Urothelium cell line (cell line): ENCODE results near the gene GALNT6.
A peak's percentile ranks its signal among the peaks of the same experiment; 100 is the strongest.
"Not testable (repeated sequence)": the region's sequence is repeated elsewhere in the genome, so short reads cannot be mapped to it uniquely, and the experiment has no call there.

Experiments used
- DNase-seq: peaks from one replicate; pipeline ENCODE4 v3.0.0; 2011; ENCODE audit warnings: low spot score, mixed read lengths
- FAIRE-seq: peaks from 2 replicates; lab custom pipeline; 2011; peaks lifted over from hg19 to GRCh38; lab: Jason Lieb, UNC

GALNT6 gene

DNA sequence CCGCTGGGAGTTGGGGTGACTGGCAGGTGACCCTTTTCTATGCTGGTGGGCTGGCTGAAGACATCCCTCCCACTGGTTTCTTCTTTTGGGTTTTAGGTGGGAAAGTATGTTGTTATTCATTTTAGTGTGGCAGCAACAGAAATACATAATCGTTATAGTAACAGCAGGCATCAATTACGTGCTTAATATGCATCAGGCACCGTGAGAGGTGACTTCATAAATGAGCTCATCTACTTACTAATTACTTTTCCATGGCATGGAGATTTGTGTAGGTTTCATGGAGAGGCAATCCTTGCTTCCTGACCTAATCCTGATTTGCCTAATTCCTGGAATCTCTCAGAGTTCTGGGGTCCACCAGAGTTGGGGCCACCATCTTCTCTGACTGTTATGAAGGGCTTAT lies 31.4 kb downstream of the GALNT6 start:
- no peak for FAIRE-seq

DNA sequence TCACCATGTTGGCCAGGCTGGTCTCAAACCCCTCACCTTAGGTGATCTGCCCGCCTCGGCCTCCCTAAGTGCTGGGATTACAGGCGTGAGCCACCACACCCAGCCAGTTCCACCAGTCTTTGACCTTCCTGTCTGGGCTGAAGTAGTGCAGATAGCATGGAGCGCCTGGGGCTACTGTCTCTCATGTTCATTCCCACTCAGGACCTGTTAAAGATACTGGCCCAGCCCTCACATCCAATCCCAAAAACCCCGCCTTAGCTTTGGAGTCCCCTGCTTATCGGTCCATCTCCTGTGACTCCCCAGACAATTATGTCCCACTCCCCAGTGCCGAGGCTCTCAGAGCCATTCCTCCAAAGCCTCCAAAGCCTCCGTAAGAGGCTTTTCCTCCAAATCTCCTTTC lies 32.7 kb downstream of the GALNT6 start:
- no peak for DNase-seq
- FAIRE-seq = no peak

More for the DNA sequence above, 31.4 kb downstream of the GALNT6 start:
- no peak for DNase-seq

DNA sequence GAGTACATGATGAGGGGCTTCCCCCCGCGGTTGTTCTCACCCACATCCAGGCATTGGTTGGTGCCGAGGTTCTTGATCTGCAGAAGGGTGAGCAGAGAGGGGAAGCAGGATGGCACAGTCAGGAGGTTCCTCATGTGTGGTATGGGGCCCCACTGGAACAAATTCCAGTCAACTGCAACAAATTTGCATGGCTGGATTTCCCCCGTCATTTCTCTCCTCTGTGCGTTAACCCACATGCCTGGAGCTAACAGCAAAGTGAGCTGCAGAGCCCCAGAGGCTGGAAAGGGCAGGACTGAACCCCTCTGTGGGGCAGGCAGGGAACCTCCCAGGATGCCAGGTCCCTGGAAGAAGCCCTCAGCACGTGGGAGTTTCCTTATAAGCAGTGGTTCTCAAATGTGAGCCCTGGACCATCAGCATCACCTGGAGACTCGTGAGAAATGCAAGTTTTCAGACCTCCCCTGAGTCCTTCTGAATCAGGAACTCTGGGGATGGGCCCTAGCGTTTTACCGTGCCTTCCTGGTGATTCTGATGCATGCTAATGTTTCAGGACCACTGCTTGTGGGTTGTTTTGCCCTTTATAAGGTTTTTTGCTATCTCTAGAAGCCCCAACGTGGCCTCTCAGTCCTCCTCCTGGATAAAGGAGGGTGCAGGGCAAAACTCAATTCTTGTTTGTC lies 33.7 kb downstream of the GALNT6 start:
- DNase-seq (no peak), FAIRE-seq (no peak)

DNA sequence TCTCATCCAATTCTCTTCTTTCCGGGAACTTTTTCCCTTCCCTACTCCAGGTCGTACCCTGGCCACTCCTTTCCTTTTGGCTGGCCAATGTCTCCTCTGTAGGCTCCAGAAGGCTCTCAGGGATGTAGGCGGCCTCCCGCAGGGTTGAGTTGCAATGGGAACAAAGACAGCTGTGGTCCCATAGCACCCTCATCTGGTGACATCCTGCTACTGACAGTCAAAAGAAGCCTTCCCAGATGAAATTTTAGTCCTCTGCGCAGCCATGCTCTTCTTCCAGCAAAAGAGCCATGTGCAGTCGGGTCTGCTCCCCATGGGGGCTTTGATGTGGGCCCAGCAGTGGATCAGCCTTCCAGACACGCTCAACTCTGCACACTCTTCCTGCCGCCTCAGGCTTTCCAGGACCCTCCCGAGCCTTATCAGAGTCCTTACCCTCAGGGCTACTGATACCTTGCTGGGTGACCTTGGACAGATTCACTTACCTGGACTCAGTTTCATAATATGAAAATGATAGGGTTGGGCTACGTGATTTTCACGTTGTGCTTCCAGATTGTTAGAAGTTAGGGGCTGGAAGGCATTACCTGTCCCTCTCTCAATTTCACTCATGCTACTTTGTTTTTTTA lies 39.2 kb downstream of the GALNT6 start:
- FAIRE-seq (no peak), DNase-seq (peak; percentile 35)

DNA sequence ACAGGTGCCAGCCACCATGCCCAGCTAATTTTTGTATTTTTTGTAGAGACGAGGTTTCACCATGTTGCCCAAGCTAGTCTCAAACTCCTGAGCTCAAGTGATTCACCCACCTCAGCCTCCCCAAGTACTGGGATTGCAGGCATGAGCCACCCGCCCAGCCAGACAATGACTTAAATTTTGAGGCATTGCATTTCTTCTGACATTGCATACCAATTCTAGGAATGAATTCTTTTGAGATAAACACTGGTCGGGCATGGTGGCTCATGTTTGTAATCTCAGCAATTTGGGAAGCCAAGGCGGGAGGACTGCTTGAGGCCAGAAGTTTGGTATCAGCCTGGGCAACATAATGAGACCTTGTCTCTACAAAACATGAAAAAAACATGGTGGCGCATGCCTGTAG lies 42.2 kb downstream of the GALNT6 start:
- DNase-seq (no peak), FAIRE-seq (no peak)

DNA sequence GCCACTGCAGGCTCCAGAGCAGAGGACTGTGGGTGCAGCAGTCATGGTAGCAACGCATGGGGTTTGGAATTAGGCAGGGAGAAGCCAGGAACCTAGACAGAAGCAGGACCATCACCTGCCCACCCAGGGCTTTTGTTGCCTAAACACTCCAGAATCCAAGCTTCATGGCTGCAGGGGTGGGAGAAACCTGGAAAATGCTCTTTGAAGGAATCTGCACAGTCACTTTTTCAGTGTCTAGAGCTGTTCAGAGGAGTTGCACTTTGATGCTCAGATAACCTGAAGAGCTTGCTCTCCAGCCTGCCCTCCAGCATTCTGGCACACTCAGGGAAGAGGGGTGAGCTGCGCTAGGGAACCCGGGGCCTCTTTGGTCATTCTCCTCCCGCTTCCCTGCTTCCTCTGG lies 43.1 kb downstream of the GALNT6 start:
- FAIRE-seq (no peak), DNase-seq (no peak)

DNA sequence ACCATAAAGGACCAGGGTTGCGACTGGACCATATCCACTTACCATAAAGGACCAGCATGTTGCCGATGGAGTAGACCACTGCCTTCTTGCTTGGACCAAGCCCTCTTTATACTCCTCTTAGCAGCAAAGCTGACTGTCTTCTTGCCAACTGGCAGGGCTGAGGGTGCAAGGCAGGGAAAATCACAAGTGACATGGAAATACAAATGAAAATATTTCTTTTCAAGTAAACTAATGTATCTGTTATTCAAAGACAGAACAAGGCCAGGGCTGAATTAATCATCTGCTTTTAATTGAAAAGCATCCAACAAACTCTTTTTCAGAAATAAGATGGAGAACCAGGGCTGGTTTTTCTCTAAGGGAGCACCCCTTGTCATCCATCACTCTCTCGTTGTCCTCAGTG lies 44.6 kb downstream of the GALNT6 start, which contains the start of gene CELA1:
Gene CELA1 (minus strand): TSS at position 99 of the 400 bp plus-strand sequence. CDS start 41 bp downstream, at position 58.
- FAIRE-seq (no peak), DNase-seq (no peak)

DNA sequence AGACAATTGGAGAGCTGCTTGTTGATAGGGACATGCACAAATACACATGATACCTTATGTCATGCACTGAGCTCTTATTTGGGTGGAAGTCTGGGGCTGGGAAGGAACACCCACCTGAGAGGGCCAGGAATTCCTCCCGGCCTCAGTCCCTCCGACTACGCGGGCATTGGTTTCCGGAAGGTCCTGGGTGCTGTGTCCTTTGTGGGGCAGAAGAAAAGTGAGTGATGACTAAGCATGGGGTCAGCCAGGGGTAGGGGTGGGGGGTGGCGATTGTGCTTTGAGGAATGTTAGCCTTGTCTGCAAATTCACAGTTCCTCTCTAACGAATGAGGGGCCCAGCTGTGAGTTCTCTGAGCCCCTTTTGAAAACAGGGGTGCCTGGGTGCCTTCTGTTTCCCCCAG lies 45.5 kb downstream of the GALNT6 start:
- FAIRE-seq = no peak
- peak; percentile 77 for DNase-seq

DNA sequence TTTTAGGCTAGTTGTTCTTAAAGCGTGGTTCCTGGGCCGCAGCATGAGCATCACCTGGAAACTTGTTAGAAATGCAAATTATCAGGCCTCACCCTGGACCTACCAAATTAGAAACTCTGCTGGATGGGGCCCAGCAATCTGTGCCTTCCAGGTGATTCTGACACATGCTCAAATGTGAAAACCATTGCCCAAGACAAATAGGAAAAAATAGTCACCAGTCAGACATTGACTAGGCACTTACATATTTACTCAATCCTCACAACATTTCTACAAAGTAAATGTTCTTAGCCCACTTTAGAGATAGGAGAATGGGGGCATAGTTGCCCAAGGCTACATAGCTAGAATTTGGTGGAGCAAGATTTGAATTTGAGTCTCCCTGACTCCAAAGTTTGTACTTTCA lies 48.0 kb downstream of the GALNT6 start:
- FAIRE-seq = no peak

DNA sequence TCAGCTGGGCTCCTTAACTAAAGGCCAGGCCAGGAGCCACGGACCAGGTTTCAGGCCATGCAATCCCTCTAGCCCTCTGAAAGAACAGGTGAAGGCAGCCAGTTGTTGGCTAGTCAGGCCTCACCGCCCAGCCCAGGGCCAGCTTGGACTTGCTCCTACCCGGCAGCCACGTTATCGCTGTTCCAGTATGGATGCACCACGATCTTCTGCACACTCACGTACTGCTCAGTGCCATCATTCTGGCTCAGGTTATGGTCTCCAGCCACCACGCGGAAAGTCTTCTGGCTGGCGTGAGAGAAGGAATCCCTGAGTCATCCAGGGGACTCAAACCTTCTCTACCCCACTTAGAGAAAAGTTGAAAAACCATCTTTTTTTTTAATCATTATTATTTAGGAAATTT lies 48.8 kb downstream of the GALNT6 start:
- no peak for DNase-seq
- FAIRE-seq = no peak

More for the DNA sequence above, 48.0 kb downstream of the GALNT6 start:
- no peak for DNase-seq

DNA sequence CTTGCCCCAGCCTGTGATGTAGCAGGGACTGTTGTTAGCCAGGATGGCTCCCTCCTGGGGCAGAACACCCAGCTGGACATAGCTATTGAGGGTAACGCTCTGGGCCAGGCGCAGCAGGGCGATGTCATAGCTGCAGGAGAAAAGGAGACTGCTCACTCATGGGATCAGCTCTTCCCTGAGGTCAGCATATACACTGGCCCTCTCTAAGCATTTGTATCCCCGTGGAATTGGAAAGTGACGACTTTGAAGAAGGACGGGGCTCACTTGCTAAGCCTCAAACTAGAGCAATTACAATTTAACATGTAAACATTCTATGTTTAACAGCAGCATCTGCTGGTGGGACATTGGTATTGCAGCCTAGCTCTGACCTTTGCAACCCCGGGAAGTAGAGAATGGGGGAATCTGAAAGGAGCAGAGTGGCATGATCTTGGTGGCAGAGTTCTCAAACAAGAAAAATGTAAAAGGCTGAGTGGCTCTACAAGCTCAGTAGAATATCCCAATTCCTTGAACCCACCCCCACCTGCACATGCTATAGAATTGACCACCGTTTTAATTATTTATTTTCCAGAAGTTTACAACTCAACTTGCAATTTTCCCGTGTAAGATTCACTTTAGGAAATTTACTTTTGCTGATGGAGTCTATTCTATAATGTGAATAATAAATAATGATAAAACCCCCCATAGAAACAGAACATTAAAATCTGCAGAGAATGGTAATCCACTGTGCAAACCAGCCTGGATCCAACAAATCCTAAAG lies 49.8 kb downstream of the GALNT6 start:
- FAIRE-seq (no peak), DNase-seq (peak; percentile 73)

DNA sequence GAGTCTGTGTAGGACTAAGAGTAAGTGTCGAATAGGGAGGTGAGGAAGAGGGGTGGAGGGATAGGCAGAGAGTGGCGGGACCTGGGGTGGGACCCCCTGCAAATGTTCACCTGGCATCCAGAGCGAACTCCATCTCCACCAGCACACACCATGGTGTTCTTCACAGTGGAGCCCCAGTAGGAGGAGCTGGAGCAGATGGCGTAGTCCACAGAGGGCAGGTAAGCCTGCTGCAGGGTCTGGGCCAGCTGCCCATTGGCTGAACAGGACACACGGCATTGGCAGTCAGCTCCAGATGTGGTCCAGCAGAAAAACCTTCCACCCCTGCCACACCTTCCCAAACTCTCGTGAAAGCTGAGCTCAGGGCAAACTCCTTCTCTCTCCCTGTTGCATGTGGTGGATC lies 51.5 kb downstream of the GALNT6 start:
- DNase-seq = no peak
- no peak for FAIRE-seq

DNA sequence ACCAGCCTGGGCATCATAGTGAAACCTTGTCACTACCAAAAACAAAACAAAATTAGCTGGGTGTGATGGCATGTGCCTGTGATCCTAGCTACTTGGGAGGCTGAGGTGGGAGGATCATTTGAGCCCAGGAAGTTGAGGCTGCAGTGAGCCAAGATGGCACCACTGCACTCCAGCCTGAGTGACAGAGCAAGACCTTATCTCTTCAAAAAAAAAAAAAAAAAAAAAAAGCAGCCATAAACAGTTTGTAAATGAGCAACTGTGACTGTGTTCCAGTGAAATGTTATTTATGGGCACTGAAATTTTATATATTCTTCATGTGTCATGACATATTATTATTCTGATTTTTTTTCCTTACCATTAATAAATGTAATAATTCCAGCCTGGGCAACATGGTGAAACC lies 53.9 kb downstream of the GALNT6 start:
- not testable (repeated sequence) for DNase-seq, FAIRE-seq

DNA sequence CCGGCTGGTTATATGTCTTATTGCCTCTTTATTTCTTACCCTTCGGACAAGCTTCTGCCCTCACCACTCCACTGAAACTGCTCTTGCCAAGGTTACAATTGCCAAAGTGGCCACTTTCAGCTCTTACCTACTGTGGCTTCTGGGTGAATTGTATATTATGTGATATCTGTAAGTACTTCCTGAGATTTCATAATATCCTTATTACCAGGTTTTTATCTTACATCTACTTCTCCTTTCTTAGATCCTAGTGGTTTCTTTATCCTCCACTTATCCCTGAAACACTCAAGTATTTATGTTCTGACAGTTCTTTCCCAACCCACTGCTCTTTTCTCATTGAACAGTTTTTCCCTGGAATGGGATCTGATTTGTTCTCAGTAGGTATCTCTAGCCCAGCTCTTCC lies 55.3 kb downstream of the GALNT6 start:
- DNase-seq (no peak), FAIRE-seq (no peak)

DNA sequence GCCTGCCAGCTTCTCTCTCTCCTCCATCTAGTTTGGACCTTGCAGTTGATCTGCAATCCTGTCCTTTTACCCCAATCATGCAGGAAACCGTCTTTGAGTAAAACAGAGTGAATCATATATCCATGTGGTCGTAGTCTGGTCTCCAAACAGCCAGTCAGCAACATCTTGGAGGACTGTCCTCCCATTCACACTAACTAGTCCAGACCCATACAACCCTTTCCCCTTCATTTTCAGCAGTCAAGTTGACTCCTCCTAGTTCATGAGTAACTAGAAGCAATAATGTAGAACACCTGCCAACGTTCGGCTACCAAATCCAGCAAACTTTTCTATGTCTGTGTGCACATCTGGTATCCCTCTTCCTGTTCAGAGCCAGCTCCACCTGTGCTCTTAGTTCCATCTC lies 56.4 kb downstream of the GALNT6 start:
- DNase-seq = no peak
- no peak for FAIRE-seq

DNA sequence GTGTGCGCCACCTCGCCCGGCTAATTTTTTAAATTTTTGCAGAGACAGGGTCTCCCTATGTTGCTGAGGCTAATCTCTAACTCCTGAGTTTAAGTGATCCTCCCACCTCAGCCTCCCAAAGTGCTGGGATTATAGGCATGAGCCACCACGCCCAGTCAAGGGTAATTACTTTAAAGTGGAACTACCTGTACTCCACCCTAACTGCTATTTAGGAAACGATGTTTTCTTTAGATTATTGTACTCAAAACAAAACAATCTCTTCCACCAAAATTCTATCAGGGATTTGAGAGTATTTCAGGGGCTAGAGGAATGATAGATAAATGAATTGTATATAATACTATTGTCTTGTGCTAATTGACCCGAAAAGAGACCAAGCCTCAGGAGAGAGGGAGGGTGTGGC lies 57.7 kb downstream of the GALNT6 start:
- DNase-seq (no peak), FAIRE-seq (no peak)

DNA sequence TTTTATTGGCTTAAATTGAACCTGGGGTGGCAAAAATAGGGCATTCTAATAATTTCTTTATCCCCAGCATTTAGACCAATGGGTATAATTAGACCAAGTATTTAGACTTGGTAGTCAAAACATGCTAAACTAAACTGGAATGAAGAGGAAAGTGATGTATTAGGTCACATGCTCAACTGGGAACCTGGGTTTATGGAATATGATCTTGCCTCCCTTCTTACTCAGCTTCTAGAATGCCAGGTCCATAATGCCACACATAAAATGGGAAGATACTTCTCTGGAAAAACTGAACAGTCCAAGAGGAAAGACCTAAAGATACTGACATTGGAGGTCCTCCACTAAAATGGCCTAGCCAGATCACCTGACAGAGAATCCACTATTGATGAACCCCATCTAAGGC lies 61.0 kb downstream of the GALNT6 start:
- DNase-seq (no peak), FAIRE-seq (no peak)

DNA sequence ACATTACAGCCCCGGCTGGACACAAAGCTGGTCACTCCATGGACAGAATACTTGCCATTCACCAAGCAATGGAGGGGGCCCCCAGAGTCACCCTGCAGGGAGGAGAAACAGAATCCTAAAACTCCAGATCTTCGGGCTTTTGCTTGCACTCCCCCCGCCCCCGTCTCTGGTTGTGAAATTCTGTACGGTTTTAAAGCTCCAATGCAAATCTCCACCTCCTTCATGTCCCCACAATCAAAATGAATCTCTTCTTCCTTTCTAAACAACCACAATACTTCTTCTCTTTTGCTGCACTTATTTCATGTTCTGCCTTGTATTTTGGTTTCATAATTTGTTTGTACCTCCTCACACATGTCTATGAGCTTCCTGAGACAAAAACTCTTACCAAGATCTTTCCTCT lies 61.5 kb downstream of the GALNT6 start:
- DNase-seq (no peak), FAIRE-seq (no peak)

DNA sequence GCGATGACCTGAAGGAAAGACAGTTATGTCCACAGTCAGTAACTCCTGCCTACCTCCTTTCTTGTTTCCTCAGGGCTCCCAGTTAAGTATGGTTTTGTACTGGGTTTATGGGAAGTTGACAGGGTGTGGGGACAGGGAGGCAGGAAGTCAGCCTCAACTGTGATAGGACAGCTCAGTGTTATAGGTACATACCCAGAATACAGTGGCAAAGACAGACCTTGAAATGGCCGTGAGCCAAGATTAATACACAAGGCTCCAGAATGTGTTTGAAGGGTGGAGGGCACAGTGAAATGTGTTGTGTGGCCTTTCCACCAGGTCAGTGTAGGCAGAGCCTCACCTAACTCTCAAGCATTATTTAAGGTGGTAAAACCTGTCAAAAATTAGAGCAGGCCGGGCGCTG lies 62.6 kb downstream of the GALNT6 start:
- FAIRE-seq (no peak), DNase-seq (no peak)

DNA sequence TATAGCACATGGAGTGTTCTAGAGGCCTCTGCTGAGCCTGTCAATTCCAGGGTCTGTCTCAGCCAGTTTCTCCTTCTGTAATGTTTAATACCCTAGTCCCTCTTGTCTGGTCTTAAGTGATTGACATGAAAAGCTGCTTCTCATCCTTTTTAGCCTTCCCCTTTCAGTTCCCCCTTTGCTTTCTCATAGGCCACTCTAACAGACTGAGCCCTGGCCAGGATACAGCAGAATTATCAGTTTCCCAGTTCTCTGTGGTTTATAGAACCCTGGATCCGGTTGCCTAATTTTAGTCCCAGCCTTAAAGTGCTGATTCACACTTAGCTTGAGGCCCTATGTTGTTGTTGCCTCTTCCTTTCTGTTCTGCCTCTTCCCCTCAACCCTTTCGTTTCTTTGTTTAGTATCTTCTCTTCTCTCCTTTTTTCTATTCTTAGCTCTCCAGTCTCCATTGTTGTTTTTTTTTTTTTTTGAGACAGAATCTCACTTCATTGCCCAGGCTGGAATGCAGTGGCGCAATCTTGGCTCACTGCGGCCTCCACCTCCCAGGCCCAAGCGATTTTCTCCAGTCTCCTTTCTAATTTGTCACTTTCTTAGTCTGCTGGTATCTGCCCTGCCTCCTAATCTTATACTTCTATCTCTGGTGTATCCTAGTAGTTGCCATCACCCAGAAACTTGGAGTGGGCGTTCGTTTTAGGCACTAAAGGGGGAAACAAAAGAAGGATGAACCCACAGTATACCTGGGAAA lies 64.3 kb downstream of the GALNT6 start:
- FAIRE-seq = no peak
- peak; percentile 41 for DNase-seq

DNA sequence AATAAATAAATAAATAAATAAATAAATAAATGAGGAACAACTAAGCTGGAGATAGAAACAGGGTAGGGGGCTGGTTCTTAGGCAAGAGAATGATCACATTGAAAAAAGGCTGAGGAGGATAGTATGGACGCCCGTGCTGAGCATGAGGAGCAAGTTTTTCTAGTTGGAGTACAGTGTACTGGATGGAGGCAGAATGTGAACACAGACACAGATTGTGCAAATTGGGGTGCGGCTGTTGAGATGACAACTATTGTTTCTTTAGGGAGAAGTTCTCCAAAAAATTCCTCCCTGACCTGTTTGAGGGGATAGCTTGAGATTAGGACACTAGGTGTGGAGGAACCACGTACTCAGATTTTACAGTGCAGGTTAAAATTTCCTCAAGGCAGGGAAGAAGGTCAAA lies 66.3 kb downstream of the GALNT6 start:
- DNase-seq (no peak), FAIRE-seq (no peak)
